Activated T-cell treated with anti-CD3 and anti-CD28 coated beads, Interleukin-2, amount 50 U/mL, for 72 hours (primary cell): Measurements from ENCODE around the gene MARVELD1. TPM values are rescaled to one million over a fixed set of nuclear protein-coding genes. Genes with fewer than 3 reads are reported as not detected.

Source experiments
- total RNA-seq, 2 donors: library from RNA; stranded (reverse); gene quantifications; one replicate each; pipeline ENCODE4 v1.2.3, GENCODE V29; 2022

The MARVELD1 gene
- total RNA-seq, 2 donors from 2014 or later = 1.5 to 1.9 TPM

Other genes starting within 250 kb of the MARVELD1 start
- gene MMS19, start 215.3 kb upstream of the MARVELD1 start, total RNA-seq = 100 to 1,000 TPM in 1 of 2 donors, 10 to 100 TPM in 1; 92.2 to 113 TPM
- 1 to 10 TPM; 3.7 to 4.1 TPM for gene UBTD1, start 214.8 kb upstream of the MARVELD1 start, total RNA-seq
- gene ANKRD2, start 141.0 kb upstream of the MARVELD1 start, total RNA-seq = not detected
- gene HOGA1, start 129.3 kb upstream of the MARVELD1 start, total RNA-seq = not detected
- not detected for gene C10orf62, start 124.0 kb upstream of the MARVELD1 start, total RNA-seq
- gene MORN4, start 80.2 kb upstream of the MARVELD1 start, total RNA-seq = 1 to 10 TPM; 4.4 to 7.6 TPM
- gene PI4K2A, start 73.1 kb upstream of the MARVELD1 start, total RNA-seq = 10 to 100 TPM; 15.4 to 16.6 TPM
- 1 to 10 TPM; 1.8 to 5.3 TPM for gene AVPI1, start 26.5 kb upstream of the MARVELD1 start, total RNA-seq
- 10 to 100 TPM; 33.7 to 40.0 TPM for gene ZFYVE27, start 23.4 kb downstream of the MARVELD1 start, total RNA-seq
- gene SFRP5, start 58.3 kb downstream of the MARVELD1 start, total RNA-seq = not detected
- under 1 TPM; 0.55 to 0.83 TPM for gene GOLGA7B, start 136.1 kb downstream of the MARVELD1 start, total RNA-seq